Esophagus muscularis mucosa (tissue), 4 donors: Measurements from ENCODE around the gene FRAS1.

Experiments used
- EP300 ChIP-seq: sonication (generic); formaldehyde crosslinking; IDR thresholded peaks from one replicate; pipeline ENCODE4 v1.6.1; 2017; ENCODE audit warnings: antibody characterized with exemption
- POLR2A ChIP-seq: fragments of 450-650 bp; IDR thresholded peaks from one replicate; pipeline ENCODE4 v1.6.1; 2017; ENCODE audit warnings: antibody characterized with exemption, moderate library complexity, mild to moderate bottlenecking, low read depth
- POLR2AphosphoS5 ChIP-seq, 2 donors: sonication (generic); formaldehyde crosslinking; IDR thresholded peaks; one replicate each; pipeline ENCODE4 v1.6.1; 2017; ENCODE audit warnings: antibody characterized with exemption in 2 of 2
- TF ChIP-seq, protein P1 (sequence below), 3 experiments: fragments of 200-600 bp in 2 of 3; fragments of 450-650 bp in 1 of 3; sonication (generic) in 2 of 3; IDR thresholded peaks; one replicate each; pipeline ENCODE4 v1.5.1; 2017 to 2019; ENCODE audit warnings: antibody characterized with exemption in 3 of 3, mild to moderate bottlenecking in 2 of 3, moderate library complexity in 1 of 3

GRCh38 chr4:78570117-78570516, 513.0 kb downstream of the FRAS1 start:
- TF ChIP-seq, protein P1, sequence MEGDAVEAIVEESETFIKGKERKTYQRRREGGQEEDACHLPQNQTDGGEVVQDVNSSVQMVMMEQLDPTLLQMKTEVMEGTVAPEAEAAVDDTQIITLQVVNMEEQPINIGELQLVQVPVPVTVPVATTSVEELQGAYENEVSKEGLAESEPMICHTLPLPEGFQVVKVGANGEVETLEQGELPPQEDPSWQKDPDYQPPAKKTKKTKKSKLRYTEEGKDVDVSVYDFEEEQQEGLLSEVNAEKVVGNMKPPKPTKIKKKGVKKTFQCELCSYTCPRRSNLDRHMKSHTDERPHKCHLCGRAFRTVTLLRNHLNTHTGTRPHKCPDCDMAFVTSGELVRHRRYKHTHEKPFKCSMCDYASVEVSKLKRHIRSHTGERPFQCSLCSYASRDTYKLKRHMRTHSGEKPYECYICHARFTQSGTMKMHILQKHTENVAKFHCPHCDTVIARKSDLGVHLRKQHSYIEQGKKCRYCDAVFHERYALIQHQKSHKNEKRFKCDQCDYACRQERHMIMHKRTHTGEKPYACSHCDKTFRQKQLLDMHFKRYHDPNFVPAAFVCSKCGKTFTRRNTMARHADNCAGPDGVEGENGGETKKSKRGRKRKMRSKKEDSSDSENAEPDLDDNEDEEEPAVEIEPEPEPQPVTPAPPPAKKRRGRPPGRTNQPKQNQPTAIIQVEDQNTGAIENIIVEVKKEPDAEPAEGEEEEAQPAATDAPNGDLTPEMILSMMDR (IDR thresholded peaks at IDR 0.05) = no peak
- TF ChIP-seq POLR2A = no peak
- TF ChIP-seq EP300 = no peak
- TF ChIP-seq POLR2AphosphoS5 (IDR thresholded peaks at IDR 0.05) = no peak
